Smooth muscle cell (in vitro differentiated cells): ENCODE data around the gene ALAS1. TPM values are rescaled to one million over a fixed set of nuclear protein-coding genes. Genes with fewer than 3 reads are reported as not detected.

Experiments
- DNase-seq: peaks from one replicate; lab custom pipeline; 2025; ENCODE audit not compliant: unreplicated experiment; lab: John Stamatoyannopoulos, UW
- H2AFZ ChIP-seq: fragments of 200-600 bp; sonication (generic); 2 replicates; pipeline ENCODE4 v1.6.0; 2016; ENCODE audit warnings: antibody characterized with exemption, low read depth, mild to moderate bottlenecking
- H3F3A ChIP-seq: fragments of 200-600 bp; sonication (generic); 2 replicates; pipeline ENCODE4 v1.6.0; 2017; ENCODE audit warnings: antibody characterized with exemption, low read depth
- H3K27ac ChIP-seq: fragments of 200-600 bp; sonication (generic); 2 replicates; pipeline ENCODE4 v1.5.1; 2016; ENCODE audit warnings: low read depth, mild to moderate bottlenecking
- H3K27me3 ChIP-seq: fragments of 200-600 bp; sonication (generic); 2 replicates; pipeline ENCODE4 v1.6.1; 2016; ENCODE audit warnings: low read depth, mild to moderate bottlenecking
- H3K36me3 ChIP-seq: fragments of 200-600 bp; sonication (generic); 2 replicates; pipeline ENCODE4 v1.5.1; 2016; ENCODE audit warnings: low read depth
- H3K4me1 ChIP-seq: fragments of 200-600 bp; sonication (generic); 2 replicates; pipeline ENCODE4 v1.5.1; 2016; ENCODE audit warnings: low read depth
- H3K4me2 ChIP-seq: fragments of 200-600 bp; sonication (generic); 2 replicates; pipeline ENCODE4 v1.6.0; 2016; ENCODE audit warnings: mild to moderate bottlenecking
- H3K4me3 ChIP-seq: fragments of 200-600 bp; sonication (generic); 2 replicates; pipeline ENCODE4 v1.5.1; 2016; ENCODE audit warnings: mild to moderate bottlenecking
- H3K79me2 ChIP-seq: fragments of 200-600 bp; sonication (generic); 2 replicates; pipeline ENCODE4 v1.6.0; 2016; ENCODE audit warnings: low read depth, mild to moderate bottlenecking
- H3K9ac ChIP-seq: fragments of 200-600 bp; sonication (generic); 2 replicates; pipeline ENCODE4 v1.6.0; 2016; ENCODE audit warnings: low read depth
- H3K9me3 ChIP-seq: fragments of 200-600 bp; sonication (generic); replicated peaks from 2 replicates; pipeline ENCODE4 v1.5.1; 2016; ENCODE audit warnings: low read depth
- H4K20me1 ChIP-seq: fragments of 200-600 bp; sonication (generic); 2 replicates; pipeline ENCODE4 v1.6.0; 2016; ENCODE audit warnings: low read depth
- CTCF ChIP-seq: fragments of 200-600 bp; sonication (generic); IDR thresholded peaks from 2 replicates; pipeline ENCODE4 v1.5.1; 2017; ENCODE audit warnings: borderline replicate concordance, mild to moderate bottlenecking, antibody characterized with exemption; ENCODE audit not compliant: insufficient read depth, poor library complexity, severe bottlenecking
- WGBS: methylation state at CpG from one replicate; pipeline ENCODE4 v1.1.7; 2016; ENCODE audit warnings: low lambda C conversion rate; 5-methylcytosine and 5-hydroxymethylcytosine counted together
- polyA plus RNA-seq: library from polyadenylated mRNA; unstranded; fragments of >200 nt; fragmentation: Nextera tagmentation; extraction: Ambion mirVana; gene quantifications from 2 replicates; pipeline ENCODE4 v1.2.1, GENCODE V29; 2016
- total RNA-seq: library from RNA; depleted of rRNA; stranded (reverse); fragments of >200 nt; gene quantifications from 2 replicates; pipeline ENCODE4 v1.2.3, GENCODE V29; 2014

Gene ALAS1
- total and polyA plus RNA-seq, 2 experiments from 2014 or later = 35.7 to 59.4 TPM

GRCh38 chr3:52154135-52155094 lies 43.5 kb upstream of the ALAS1 start, which contains the start of gene POC1A:
POC1A (minus strand) TSS chr3:52154423; CDS start chr3:52154372, 51 bp downstream.
- Histone ChIP-seq H3F3A (no peaks in the 10 kb centered on the region), H3K9ac (peak within 1 kb of the TSS; percentile 72), H3K79me2 (peaks cover 13% of the 10 kb centered on the region), H3K27ac (peak within 1 kb of the TSS; percentile 82), H3K36me3 (no peaks in the 10 kb centered on the region), H3K4me1 (peaks cover 4% of the 10 kb centered on the region), H3K4me2 (peak within 1 kb of the TSS; percentile 99), H4K20me1 (no peaks in the 10 kb centered on the region), H3K27me3 (no peaks in the 10 kb centered on the region), H2AFZ (peak within 1 kb of the TSS; percentile 95), H3K9me3 (no peaks in the 10 kb centered on the region), H3K4me3 (peak within 1 kb of the TSS; percentile 80)
- no peak for TF ChIP-seq CTCF
- peak; percentile 95 for DNase-seq
- 1% methylated on average over 78 of the region's 83 CpGs for WGBS

DNA sequence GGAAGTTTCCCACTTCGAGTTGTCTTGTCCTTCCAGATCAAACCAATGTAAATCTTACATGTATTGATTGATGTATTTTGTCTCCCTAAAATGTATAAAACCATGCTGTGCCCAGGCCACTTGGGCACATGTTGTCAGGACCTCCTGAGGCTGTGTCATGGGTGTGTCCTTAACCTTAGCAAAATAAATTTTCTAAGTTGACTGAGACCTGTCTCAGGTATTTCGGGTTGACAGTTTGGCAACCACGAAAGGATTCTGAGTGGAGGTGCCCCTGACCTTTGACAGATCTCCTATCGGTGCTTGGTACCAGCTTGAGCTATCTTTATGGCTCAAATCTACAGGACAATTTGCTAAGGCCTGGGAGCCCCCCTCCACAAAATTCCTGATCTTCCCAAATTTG lies 42.0 kb upstream of the ALAS1 start:
- no peak for TF ChIP-seq CTCF
- Histone ChIP-seq H3K27ac (no peak overlapping the region), H4K20me1 (no peaks in the 10 kb centered on the region), H3K9ac (no peak overlapping the region), H3K4me3 (no peak overlapping the region), H3K4me1 (peaks cover 4% of the 10 kb centered on the region), H3K36me3 (no peaks in the 10 kb centered on the region), H3K79me2 (peaks cover 13% of the 10 kb centered on the region), H3K4me2 (no peak overlapping the region), H3K9me3 (no peaks in the 10 kb centered on the region), H3F3A (no peaks in the 10 kb centered on the region), H3K27me3 (no peaks in the 10 kb centered on the region), H2AFZ (no peak overlapping the region)
- no peak for DNase-seq
- 94% methylated on average over 4 of the region's 4 CpGs for WGBS

DNA sequence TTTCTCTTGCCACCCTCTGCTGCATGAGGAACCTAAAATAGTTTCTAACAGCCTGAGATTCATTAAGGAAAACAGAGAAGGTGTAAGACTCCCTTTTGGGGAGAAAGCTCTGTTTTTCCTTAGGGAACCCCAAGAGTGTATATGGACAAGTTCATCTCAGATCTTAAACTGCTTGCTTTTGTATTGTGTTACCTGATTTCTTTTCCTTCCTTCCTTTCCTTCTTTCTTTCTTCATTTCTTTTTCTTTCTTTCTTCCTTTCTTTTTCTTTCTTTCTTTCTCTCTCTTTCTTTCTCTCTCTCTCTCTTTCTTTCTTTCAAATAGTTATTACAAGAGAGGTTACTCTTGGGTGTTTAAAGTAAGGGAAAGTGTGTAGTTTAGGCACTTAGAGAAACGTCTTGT lies 38.5 kb upstream of the ALAS1 start:
- Histone ChIP-seq H3K4me3 (no peak overlapping the region), H3F3A (no peaks in the 10 kb centered on the region), H3K4me1 (peaks cover 4% of the 10 kb centered on the region), H3K79me2 (no peaks in the 10 kb centered on the region), H3K27me3 (no peaks in the 10 kb centered on the region), H3K9ac (no peak overlapping the region), H2AFZ (no peak overlapping the region), H3K36me3 (no peaks in the 10 kb centered on the region), H3K9me3 (no peaks in the 10 kb centered on the region), H3K27ac (no peak overlapping the region), H3K4me2 (no peak overlapping the region), H4K20me1 (no peaks in the 10 kb centered on the region)
- DNase-seq = no peak
- 53% methylated on average over 1 of the region's 1 CpG for WGBS
- TF ChIP-seq CTCF = no peak
